ENCODE data around the gene LPP.
"Not testable (repeated sequence)": the region's sequence is repeated elsewhere in the genome, so short reads cannot be mapped to it uniquely, and the experiment has no call there.

Gene LPP

GRCh38 chr3:188605905-188606304, 451.9 kb downstream of the LPP start:
- no peak for FAIRE-seq

- FAIRE-seq: no peak
Measured at GRCh38 chr3:188607805-188608315, 453.9 kb downstream of the LPP start.

- FAIRE-seq: no peak
Measured at GRCh38 chr3:188608401-188608800, 454.4 kb downstream of the LPP start.

- not testable (repeated sequence) for FAIRE-seq
Measured at GRCh38 chr3:188613721-188614120, 459.8 kb downstream of the LPP start.

- no peak for FAIRE-seq
Measured at GRCh38 chr3:188617270-188617669, 463.3 kb downstream of the LPP start.

GRCh38 chr3:188617988-188618701, 464.2 kb downstream of the LPP start:
- FAIRE-seq: no peak

GRCh38 chr3:188620752-188621151, 466.8 kb downstream of the LPP start:
- FAIRE-seq: no peak

- no peak for FAIRE-seq
Measured at GRCh38 chr3:188624384-188624783, 470.4 kb downstream of the LPP start.

- FAIRE-seq: no peak
Measured at GRCh38 chr3:188624828-188625227, 470.9 kb downstream of the LPP start.

- no peak for FAIRE-seq
Measured at GRCh38 chr3:188627652-188628051, 473.7 kb downstream of the LPP start.

- FAIRE-seq: no peak
Measured at GRCh38 chr3:188631291-188632010, 477.5 kb downstream of the LPP start.

- FAIRE-seq: no peak
Measured at GRCh38 chr3:188633206-188633605, 479.2 kb downstream of the LPP start.

- FAIRE-seq: no peak
Measured at GRCh38 chr3:188634285-188634684, 480.3 kb downstream of the LPP start.

- no peak for FAIRE-seq
Measured at GRCh38 chr3:188635258-188636042, 481.5 kb downstream of the LPP start.

- FAIRE-seq: not testable (repeated sequence)
Measured at GRCh38 chr3:188636292-188636691, 482.3 kb downstream of the LPP start.

GRCh38 chr3:188641076-188641475, 487.1 kb downstream of the LPP start:
- FAIRE-seq: no peak

- FAIRE-seq: no peak
Measured at GRCh38 chr3:188643736-188644135, 489.8 kb downstream of the LPP start.

GRCh38 chr3:188646592-188646991, 492.6 kb downstream of the LPP start:
- FAIRE-seq: no peak

- no peak for FAIRE-seq
Measured at GRCh38 chr3:188647237-188647636, 493.3 kb downstream of the LPP start.

GRCh38 chr3:188649521-188649920, 495.6 kb downstream of the LPP start:
- no peak for FAIRE-seq

- no peak for FAIRE-seq
Measured at GRCh38 chr3:188656196-188656982, 502.4 kb downstream of the LPP start.

GRCh38 chr3:188658606-188659005, 504.6 kb downstream of the LPP start:
- FAIRE-seq: no peak

Data from A204.1 (cell line).